Astrocyte (in vitro differentiated cells and primary cell): Measurements from ENCODE around the gene PRDM11.

Source experiments
- EZH2 ChIP-seq: IDR thresholded peaks from 2 replicates; pipeline ENCODE4 v1.6.1; 2012; ENCODE audit warnings: mild to moderate bottlenecking, low read length, inconsistent platforms; ENCODE audit not compliant: insufficient read depth
- TF ChIP-seq, protein P1 (sequence below): IDR thresholded peaks from 2 replicates; pipeline ENCODE4 v1.5.1; 2011; ENCODE audit warnings: low read depth, mild to moderate bottlenecking, inconsistent platforms, low read length, moderate library complexity; ENCODE audit not compliant: insufficient read depth

DNA sequence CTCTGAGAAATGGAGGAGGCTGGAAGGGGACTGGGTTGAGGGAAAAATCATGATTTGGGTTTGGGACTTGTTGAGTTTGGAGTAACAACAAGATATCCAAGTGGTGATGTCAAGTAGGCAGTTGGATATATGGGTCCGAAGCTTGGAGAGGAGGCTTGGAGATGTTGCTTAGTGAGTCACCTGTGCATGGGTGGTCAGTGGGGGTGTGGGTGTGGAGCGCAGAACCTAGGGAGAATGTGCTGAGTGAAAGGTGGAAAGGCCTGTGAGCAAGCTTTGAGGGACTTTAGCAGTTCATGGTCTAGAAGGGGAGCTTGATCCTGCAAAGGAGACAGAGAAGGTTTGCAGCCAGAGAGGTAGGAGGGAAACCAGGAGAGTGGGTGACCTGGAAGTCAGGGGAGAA lies 38.2 kb downstream of the PRDM11 start:
- TF ChIP-seq, protein P1, sequence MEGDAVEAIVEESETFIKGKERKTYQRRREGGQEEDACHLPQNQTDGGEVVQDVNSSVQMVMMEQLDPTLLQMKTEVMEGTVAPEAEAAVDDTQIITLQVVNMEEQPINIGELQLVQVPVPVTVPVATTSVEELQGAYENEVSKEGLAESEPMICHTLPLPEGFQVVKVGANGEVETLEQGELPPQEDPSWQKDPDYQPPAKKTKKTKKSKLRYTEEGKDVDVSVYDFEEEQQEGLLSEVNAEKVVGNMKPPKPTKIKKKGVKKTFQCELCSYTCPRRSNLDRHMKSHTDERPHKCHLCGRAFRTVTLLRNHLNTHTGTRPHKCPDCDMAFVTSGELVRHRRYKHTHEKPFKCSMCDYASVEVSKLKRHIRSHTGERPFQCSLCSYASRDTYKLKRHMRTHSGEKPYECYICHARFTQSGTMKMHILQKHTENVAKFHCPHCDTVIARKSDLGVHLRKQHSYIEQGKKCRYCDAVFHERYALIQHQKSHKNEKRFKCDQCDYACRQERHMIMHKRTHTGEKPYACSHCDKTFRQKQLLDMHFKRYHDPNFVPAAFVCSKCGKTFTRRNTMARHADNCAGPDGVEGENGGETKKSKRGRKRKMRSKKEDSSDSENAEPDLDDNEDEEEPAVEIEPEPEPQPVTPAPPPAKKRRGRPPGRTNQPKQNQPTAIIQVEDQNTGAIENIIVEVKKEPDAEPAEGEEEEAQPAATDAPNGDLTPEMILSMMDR = no peak
- TF ChIP-seq EZH2 = no peak
